ENCODE measurements around the gene DGKA. TPM values are rescaled to one million over a fixed set of nuclear protein-coding genes. Genes with fewer than 3 reads are reported as not detected.
A peak's percentile ranks its signal among the peaks of the same experiment; 100 is the strongest.

DGKA gene
- 29.0 TPM for total RNA-seq
- long read RNA-seq, partial matches to known transcripts: 4 of 28 reads
- long read RNA-seq, other reads (novel, unspliced or antisense): 20 of 28 reads

DNA sequence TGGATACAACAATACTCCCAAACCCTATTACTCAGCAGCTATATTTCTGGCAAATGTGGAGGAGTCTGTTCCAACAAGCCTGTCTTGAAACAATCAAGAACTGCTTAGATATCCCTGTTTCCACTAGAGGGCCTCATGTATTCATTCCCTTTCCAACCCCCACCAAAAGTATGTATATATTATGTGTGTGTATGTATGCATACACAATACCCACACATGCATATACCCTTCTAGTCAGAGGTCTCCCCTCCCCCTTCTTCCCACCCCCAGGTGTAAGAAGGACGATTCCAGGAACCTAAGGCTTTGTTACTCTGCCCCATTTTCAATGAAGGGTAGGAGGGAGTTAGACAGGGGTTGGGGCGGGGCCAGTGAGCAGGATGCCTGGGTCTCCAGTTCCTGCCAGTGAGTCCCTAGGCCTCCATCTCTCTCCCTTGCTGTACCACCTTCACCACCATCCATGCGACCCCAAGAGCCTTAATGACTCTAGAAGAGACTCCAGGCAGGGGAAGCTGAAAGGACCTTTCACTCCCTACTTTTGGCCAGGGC lies at the start of gene DGKA:
Gene DGKA, plus strand, starts transcription at position 392 of the 546 bp plus-strand sequence. CDS start 5,342 bp downstream, outside the sequence.
- DNase-seq (no peak), ATAC-seq (peak; percentile 2)
- intact Hi-C loops (cut with DNase I): no loop called here
- Histone ChIP-seq H3K4me1 (peaks cover 50% of the 10 kb centered on the region), H3K9me3 (no peaks in the 10 kb centered on the region), H3K36me3 (no peaks in the 10 kb centered on the region), H3K27ac (peak within 1 kb of the TSS; percentile 61), H3K4me3 (peak within 1 kb of the TSS; percentile 77), H3K27me3 (no peaks in the 10 kb centered on the region)
- TF ChIP-seq, protein P1, sequence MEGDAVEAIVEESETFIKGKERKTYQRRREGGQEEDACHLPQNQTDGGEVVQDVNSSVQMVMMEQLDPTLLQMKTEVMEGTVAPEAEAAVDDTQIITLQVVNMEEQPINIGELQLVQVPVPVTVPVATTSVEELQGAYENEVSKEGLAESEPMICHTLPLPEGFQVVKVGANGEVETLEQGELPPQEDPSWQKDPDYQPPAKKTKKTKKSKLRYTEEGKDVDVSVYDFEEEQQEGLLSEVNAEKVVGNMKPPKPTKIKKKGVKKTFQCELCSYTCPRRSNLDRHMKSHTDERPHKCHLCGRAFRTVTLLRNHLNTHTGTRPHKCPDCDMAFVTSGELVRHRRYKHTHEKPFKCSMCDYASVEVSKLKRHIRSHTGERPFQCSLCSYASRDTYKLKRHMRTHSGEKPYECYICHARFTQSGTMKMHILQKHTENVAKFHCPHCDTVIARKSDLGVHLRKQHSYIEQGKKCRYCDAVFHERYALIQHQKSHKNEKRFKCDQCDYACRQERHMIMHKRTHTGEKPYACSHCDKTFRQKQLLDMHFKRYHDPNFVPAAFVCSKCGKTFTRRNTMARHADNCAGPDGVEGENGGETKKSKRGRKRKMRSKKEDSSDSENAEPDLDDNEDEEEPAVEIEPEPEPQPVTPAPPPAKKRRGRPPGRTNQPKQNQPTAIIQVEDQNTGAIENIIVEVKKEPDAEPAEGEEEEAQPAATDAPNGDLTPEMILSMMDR (IDR thresholded peaks at IDR 0.05): peak; percentile 59

- no peak overlapping the region for H3K27ac ChIP-seq
- TF ChIP-seq, protein P1 (IDR thresholded peaks at IDR 0.05): no peak
- H3K4me1 ChIP-seq: no peaks in the 10 kb centered on the region
- intact Hi-C loops (cut with DNase I): no loop called here
- no peak overlapping the region for H3K4me3 ChIP-seq
- no peaks in the 10 kb centered on the region for H3K36me3 ChIP-seq
- H3K9me3 ChIP-seq: no peaks in the 10 kb centered on the region
- DNase-seq (no peak), ATAC-seq (no peak)
- H3K27me3 ChIP-seq: no peaks in the 10 kb centered on the region
Observed at GRCh38 chr12:55885113-55885512, 45.8 kb upstream of the DGKA start.

DNA sequence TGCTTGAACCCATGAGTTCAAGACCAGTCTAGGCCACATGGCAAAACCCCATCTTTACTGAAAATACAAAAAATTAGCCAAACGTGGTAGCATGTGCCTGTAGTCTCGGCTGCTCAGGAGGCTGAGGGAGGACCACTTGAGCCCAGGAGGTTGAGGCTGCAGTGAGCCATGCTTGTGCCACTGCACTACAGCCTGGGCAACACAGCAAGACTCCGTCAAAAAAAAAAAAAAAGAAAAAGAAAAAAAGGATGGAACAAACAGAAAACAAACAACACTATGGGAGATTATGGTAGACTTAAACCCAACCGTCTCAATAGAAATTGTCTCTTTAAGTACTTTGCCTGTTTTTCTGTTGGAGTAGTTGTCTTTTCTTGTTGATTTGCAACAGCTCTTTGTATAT lies 39.7 kb upstream of the DGKA start:
- intact Hi-C loops (cut with DNase I): no loop called here
- no peaks in the 10 kb centered on the region for H3K4me1 ChIP-seq
- TF ChIP-seq, protein P1 (IDR thresholded peaks at IDR 0.05): no peak
- H3K27me3 ChIP-seq: no peaks in the 10 kb centered on the region
- no peaks in the 10 kb centered on the region for H3K36me3 ChIP-seq
- H3K27ac ChIP-seq: no peak overlapping the region
- H3K9me3 ChIP-seq: no peaks in the 10 kb centered on the region
- ATAC-seq (no peak), DNase-seq (no peak)
- no peak overlapping the region for H3K4me3 ChIP-seq

GRCh38 chr12:55893723-55894122 lies 37.2 kb upstream of the DGKA start:
- intact Hi-C loops (cut with DNase I): no loop called here
- DNase-seq: no peak

DNA sequence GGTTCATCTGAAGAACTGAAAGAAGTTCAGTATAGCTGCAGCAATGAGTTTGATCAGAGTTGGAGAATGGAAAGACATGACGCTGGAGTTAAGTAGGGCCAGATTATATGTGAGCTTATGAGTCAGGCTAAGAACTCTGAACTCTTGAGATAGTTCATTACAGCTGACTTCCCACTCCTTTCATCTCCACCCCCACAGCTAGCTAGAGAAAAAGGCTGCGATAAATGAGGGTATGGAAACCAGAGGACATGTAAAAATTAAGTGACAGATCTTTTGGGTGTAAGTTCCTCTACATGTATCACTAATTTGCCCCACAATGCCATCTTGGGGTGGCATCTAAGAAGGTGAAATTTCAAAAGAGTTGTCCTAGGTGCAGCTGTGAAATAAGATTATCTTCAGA lies 31.9 kb upstream of the DGKA start:
- H3K9me3 ChIP-seq: no peaks in the 10 kb centered on the region
- TF ChIP-seq, protein P1 (IDR thresholded peaks at IDR 0.05): no peak
- DNase-seq: no peak
- peaks cover 13% of the 10 kb centered on the region for H3K36me3 ChIP-seq
- H3K27ac ChIP-seq: no peak overlapping the region
- no peak for ATAC-seq
- no peak overlapping the region for H3K4me3 ChIP-seq
- intact Hi-C loops (cut with DNase I): no loop called here
- no peaks in the 10 kb centered on the region for H3K27me3 ChIP-seq
- H3K4me1 ChIP-seq: no peaks in the 10 kb centered on the region

More at GRCh38 chr12:55893723-55894122, 37.2 kb upstream of the DGKA start:
- Histone ChIP-seq H3K27me3 (no peaks in the 10 kb centered on the region), H3K36me3 (no peaks in the 10 kb centered on the region), H3K27ac (no peak overlapping the region), H3K4me1 (no peaks in the 10 kb centered on the region), H3K4me3 (no peak overlapping the region), H3K9me3 (no peaks in the 10 kb centered on the region)
- no peak for ATAC-seq
- TF ChIP-seq, protein P1 (IDR thresholded peaks at IDR 0.05): no peak

All from upper lobe of right lung (tissue), 1 donor.